ENCODE results near the gene CTBP2. TPM values are rescaled to one million over a fixed set of nuclear protein-coding genes. Genes with fewer than 3 reads are reported as not detected.

Gene CTBP2
- polyA plus RNA-seq, 1 donor (not counting 4 experiments of a cell fraction or from before 2014, with no cell fraction given), result 76.0 TPM

DNA sequence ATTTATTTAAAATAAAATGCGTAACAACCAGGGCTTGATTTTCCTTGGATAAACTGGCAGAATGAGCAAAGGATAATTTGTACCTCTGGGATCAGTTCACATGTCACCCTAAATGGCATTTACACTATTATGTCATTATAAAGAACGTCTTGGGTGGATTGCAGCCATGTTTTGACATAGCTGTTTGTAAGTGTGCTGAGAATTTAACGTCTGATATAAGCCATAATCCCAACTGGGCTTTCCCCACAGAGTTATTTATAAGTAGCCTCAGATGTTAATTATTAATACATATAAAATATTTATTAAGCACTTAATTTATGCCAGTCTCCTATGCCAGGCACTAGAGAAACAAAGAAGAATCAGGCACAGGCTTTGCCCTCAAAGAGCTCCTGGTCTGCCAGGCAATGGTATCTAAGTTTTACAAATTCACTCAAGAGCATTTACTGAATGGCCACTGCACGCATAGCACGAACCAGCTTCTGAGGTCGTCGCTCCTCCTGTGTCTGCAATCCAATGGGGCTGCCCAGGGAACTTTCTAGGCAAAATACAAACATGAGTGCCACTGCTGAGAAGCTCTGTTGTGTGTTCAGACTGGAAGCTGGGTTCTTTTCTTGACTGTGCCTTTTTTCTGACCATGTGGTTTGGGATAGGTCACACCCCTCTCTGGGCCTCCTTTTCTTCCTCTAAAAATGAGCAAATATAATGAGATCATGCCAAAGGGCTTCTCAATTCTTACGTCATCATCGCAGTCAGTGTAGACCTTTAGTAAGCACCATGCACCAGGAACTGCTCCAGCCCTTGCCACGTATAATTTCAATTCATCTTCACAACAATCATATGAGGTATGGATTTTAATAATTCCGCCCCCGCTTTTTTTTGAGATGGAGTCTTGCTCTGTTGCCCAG, 11.3 kb upstream of the CTBP2 start:
- DNase-seq (ENCODE audit: low read depth, low spot score) (no peak), FAIRE-seq (no peak)
- no peak overlapping the region for H3K9ac ChIP-seq (ENCODE audit: control insufficient read depth, extremely low read depth, insufficient read depth, low read length)
- H3K4me1 ChIP-seq (ENCODE audit: control insufficient read depth, extremely low read depth, insufficient read depth, low read length), result no peaks in the 10 kb centered on the region
- H3K36me3 ChIP-seq (ENCODE audit: control insufficient read depth in 2 of 2, extremely low read depth in 1 of 2, insufficient read depth in 2 of 2, low read length in 2 of 2), result no peaks in the 10 kb centered on the region
- peaks cover 19% of the 10 kb centered on the region for H3K27me3 ChIP-seq (ENCODE audit: control insufficient read depth, extremely low read depth, insufficient read depth, low read length)
- H3K4me3 ChIP-seq (ENCODE audit: control insufficient read depth in 2 of 3, extremely low read depth in 1 of 3, insufficient read depth in 2 of 3, low read depth in 1 of 3, low read length in 3 of 3), result no peak overlapping the region
- no peaks in the 10 kb centered on the region for H3K79me2 ChIP-seq (ENCODE audit: control insufficient read depth, insufficient read depth, low read length)
- dilution Hi-C loops (cut with MboI; ENCODE audit: extremely low pct_ligation_motif_present, low sequenced_read_pairs), result no loop called here
- no peak overlapping the region for H2AFZ ChIP-seq (ENCODE audit: control insufficient read depth, low read length)
- no peak overlapping the region for H3K4me2 ChIP-seq (ENCODE audit: control insufficient read depth, extremely low read depth, insufficient read depth, low read depth, low read length)
- H4K20me1 ChIP-seq (ENCODE audit: control insufficient read depth, extremely low read depth, insufficient read depth, low read length), result no peaks in the 10 kb centered on the region
- H3K27ac ChIP-seq (ENCODE audit: control insufficient read depth, insufficient read depth, low read length), result no peak overlapping the region
- TF ChIP-seq, protein P1, sequence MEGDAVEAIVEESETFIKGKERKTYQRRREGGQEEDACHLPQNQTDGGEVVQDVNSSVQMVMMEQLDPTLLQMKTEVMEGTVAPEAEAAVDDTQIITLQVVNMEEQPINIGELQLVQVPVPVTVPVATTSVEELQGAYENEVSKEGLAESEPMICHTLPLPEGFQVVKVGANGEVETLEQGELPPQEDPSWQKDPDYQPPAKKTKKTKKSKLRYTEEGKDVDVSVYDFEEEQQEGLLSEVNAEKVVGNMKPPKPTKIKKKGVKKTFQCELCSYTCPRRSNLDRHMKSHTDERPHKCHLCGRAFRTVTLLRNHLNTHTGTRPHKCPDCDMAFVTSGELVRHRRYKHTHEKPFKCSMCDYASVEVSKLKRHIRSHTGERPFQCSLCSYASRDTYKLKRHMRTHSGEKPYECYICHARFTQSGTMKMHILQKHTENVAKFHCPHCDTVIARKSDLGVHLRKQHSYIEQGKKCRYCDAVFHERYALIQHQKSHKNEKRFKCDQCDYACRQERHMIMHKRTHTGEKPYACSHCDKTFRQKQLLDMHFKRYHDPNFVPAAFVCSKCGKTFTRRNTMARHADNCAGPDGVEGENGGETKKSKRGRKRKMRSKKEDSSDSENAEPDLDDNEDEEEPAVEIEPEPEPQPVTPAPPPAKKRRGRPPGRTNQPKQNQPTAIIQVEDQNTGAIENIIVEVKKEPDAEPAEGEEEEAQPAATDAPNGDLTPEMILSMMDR (optimal IDR thresholded peaks at IDR 0.05 in 1 of 3, IDR thresholded peaks at IDR 0.05 in 1 of 3, conservative IDR thresholded peaks at IDR 0.05 in 1 of 3; ENCODE audit: extremely low read depth in 1 of 3, insufficient read depth in 2 of 3, low read length in 3 of 3), result no peak
- no peak for TF ChIP-seq EZH2 (IDR thresholded peaks at IDR 0.05; ENCODE audit: low read length)
- H3K9me1 ChIP-seq (ENCODE audit: control insufficient read depth, extremely low read depth, insufficient read depth, low read length), result no peaks in the 10 kb centered on the region
- H3K9me3 ChIP-seq (ENCODE audit: control insufficient read depth, low read depth, low read length), result no peaks in the 10 kb centered on the region

DNA sequence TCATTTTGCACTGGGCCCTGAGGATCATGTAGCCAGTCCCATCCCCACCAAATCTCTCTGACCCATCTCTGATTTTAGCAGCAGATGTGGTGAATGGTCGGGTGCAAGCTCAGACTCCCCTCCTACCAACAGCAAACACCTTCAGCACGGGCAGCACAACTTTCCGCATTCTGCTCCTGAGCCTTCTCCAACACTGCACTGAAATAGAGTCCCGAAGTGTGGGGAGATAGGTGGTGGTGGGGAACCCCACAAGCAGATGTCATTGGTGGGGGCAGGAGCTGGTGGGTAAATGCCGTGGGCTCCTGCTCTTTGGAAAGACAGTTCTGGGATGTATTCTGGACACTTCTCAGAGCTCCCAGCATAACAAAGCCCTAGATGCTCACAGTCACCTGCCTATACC, 9.6 kb upstream of the CTBP2 start:
- TF ChIP-seq, protein P1 (optimal IDR thresholded peaks at IDR 0.05 in 1 of 3, IDR thresholded peaks at IDR 0.05 in 1 of 3, conservative IDR thresholded peaks at IDR 0.05 in 1 of 3; ENCODE audit: extremely low read depth in 1 of 3, insufficient read depth in 2 of 3, low read length in 3 of 3), result no peak
- no peak for TF ChIP-seq EZH2 (IDR thresholded peaks at IDR 0.05; ENCODE audit: low read length)
- DNase-seq (ENCODE audit: low read depth, low spot score) (no peak), FAIRE-seq (no peak)
- H3K9me3 ChIP-seq (ENCODE audit: control insufficient read depth, low read depth, low read length), result no peaks in the 10 kb centered on the region
- H3K9ac ChIP-seq (ENCODE audit: control insufficient read depth, extremely low read depth, insufficient read depth, low read length), result no peak overlapping the region
- dilution Hi-C loops (cut with MboI; ENCODE audit: extremely low pct_ligation_motif_present, low sequenced_read_pairs), result no loop called here
- H3K4me1 ChIP-seq (ENCODE audit: control insufficient read depth, extremely low read depth, insufficient read depth, low read length), result no peaks in the 10 kb centered on the region
- H3K36me3 ChIP-seq (ENCODE audit: control insufficient read depth in 2 of 2, extremely low read depth in 1 of 2, insufficient read depth in 2 of 2, low read length in 2 of 2), result no peaks in the 10 kb centered on the region
- H4K20me1 ChIP-seq (ENCODE audit: control insufficient read depth, extremely low read depth, insufficient read depth, low read length), result no peaks in the 10 kb centered on the region
- no peaks in the 10 kb centered on the region for H3K79me2 ChIP-seq (ENCODE audit: control insufficient read depth, insufficient read depth, low read length)
- H3K9me1 ChIP-seq (ENCODE audit: control insufficient read depth, extremely low read depth, insufficient read depth, low read length), result no peaks in the 10 kb centered on the region
- no peak overlapping the region for H3K4me3 ChIP-seq (ENCODE audit: control insufficient read depth in 2 of 3, extremely low read depth in 1 of 3, insufficient read depth in 2 of 3, low read depth in 1 of 3, low read length in 3 of 3)
- no peak overlapping the region for H3K4me2 ChIP-seq (ENCODE audit: control insufficient read depth, extremely low read depth, insufficient read depth, low read depth, low read length)
- H3K27me3 ChIP-seq (ENCODE audit: control insufficient read depth, extremely low read depth, insufficient read depth, low read length), result peaks cover 19% of the 10 kb centered on the region
- no peak overlapping the region for H3K27ac ChIP-seq (ENCODE audit: control insufficient read depth, insufficient read depth, low read length)
- no peak overlapping the region for H2AFZ ChIP-seq (ENCODE audit: control insufficient read depth, low read length)

Measured in keratinocyte (primary cell).